Glutamatergic neuron (in vitro differentiated cells): ENCODE data around the gene APOL6. TPM values are rescaled to one million over a fixed set of nuclear protein-coding genes. Genes with fewer than 3 reads are reported as not detected.

Experiments used
- DNase-seq: peaks from one replicate; pipeline ENCODE4 v3.0.0; 2022
- H3K27ac Mint-ChIP-seq: one replicate; pipeline ENCODE4 v1.8.0; 2020; ENCODE audit warnings: mild to moderate bottlenecking, mixed read lengths, inconsistent platforms; ENCODE audit not compliant: unreplicated experiment
- H3K27me3 Mint-ChIP-seq: one replicate; pipeline ENCODE4 v1.8.0; 2020; ENCODE audit warnings: mild to moderate bottlenecking, moderate library complexity, mixed read lengths, inconsistent platforms; ENCODE audit not compliant: unreplicated experiment
- H3K36me3 Mint-ChIP-seq: one replicate; pipeline ENCODE4 v1.8.0; 2020; ENCODE audit warnings: mild to moderate bottlenecking, mixed read lengths, inconsistent platforms; ENCODE audit not compliant: unreplicated experiment
- H3K4me1 Mint-ChIP-seq: one replicate; pipeline ENCODE4 v1.8.0; 2020; ENCODE audit warnings: mild to moderate bottlenecking, low read depth, mixed read lengths, inconsistent platforms; ENCODE audit not compliant: unreplicated experiment
- H3K4me3 Mint-ChIP-seq: one replicate; pipeline ENCODE4 v1.8.0; 2020; ENCODE audit warnings: mild to moderate bottlenecking, mixed read lengths, inconsistent platforms; ENCODE audit not compliant: unreplicated experiment
- H3K9me3 Mint-ChIP-seq: one replicate; pipeline ENCODE4 v1.8.0; 2020; ENCODE audit warnings: mild to moderate bottlenecking, moderate library complexity, mixed read lengths, inconsistent platforms; ENCODE audit not compliant: unreplicated experiment
- CTCF ChIP-seq: fragments of 200-600 bp; sonication (generic); IDR thresholded peaks from one replicate; pipeline ENCODE4 v1.5.0; 2021; ENCODE audit not compliant: partially characterized antibody, unreplicated experiment
- total RNA-seq: library from RNA; stranded (reverse); fragmentation: NEBNext Ultra II Directional; extraction: Animal tissue kit (Norgen Biotek cat#: 25700); gene quantifications from one replicate; pipeline ENCODE4 v1.2.1, GENCODE V29; 2021; ENCODE audit not compliant: unreplicated experiment

The APOL6 gene
- total RNA-seq, 1 donor from 2014 or later, result not detected

GRCh38 chr22:35703861-35704584, 55.8 kb downstream of the APOL6 start:
- Mint-ChIP-seq H3K36me3 (no peaks in the 10 kb centered on the region), H3K4me3 (no peak overlapping the region), H3K9me3 (no peaks in the 10 kb centered on the region), H3K27me3 (no peaks in the 10 kb centered on the region), H3K4me1 (peaks cover 7% of the 10 kb centered on the region), H3K27ac (no peak overlapping the region)
- TF ChIP-seq CTCF, result no peak
- no peak for DNase-seq

- Mint-ChIP-seq H3K4me3 (no peak overlapping the region), H3K4me1 (peaks cover 7% of the 10 kb centered on the region), H3K36me3 (no peaks in the 10 kb centered on the region), H3K27me3 (no peaks in the 10 kb centered on the region), H3K9me3 (no peaks in the 10 kb centered on the region), H3K27ac (no peak overlapping the region)
- DNase-seq, result no peak
- TF ChIP-seq CTCF, result no peak
Observed at GRCh38 chr22:35705141-35705540, 56.9 kb downstream of the APOL6 start.

GRCh38 chr22:35708453-35708852, 60.2 kb downstream of the APOL6 start:
- no peak for TF ChIP-seq CTCF
- no peaks in the 10 kb centered on the region for H3K36me3 Mint-ChIP-seq
- peaks cover 7% of the 10 kb centered on the region for H3K4me1 Mint-ChIP-seq
- no peaks in the 10 kb centered on the region for H3K27me3 Mint-ChIP-seq
- H3K9me3 Mint-ChIP-seq, result no peaks in the 10 kb centered on the region
- H3K4me3 Mint-ChIP-seq, result no peak overlapping the region
- H3K27ac Mint-ChIP-seq, result no peak overlapping the region
- DNase-seq, result no peak

GRCh38 chr22:35708917-35709316, 60.7 kb downstream of the APOL6 start:
- Mint-ChIP-seq H3K4me3 (no peak overlapping the region), H3K27me3 (no peaks in the 10 kb centered on the region), H3K27ac (no peak overlapping the region), H3K36me3 (no peaks in the 10 kb centered on the region), H3K4me1 (peaks cover 7% of the 10 kb centered on the region), H3K9me3 (no peaks in the 10 kb centered on the region)
- no peak for TF ChIP-seq CTCF
- no peak for DNase-seq

GRCh38 chr22:35711336-35711735, 63.1 kb downstream of the APOL6 start:
- no peaks in the 10 kb centered on the region for H3K36me3 Mint-ChIP-seq
- peaks cover 2% of the 10 kb centered on the region for H3K27me3 Mint-ChIP-seq
- DNase-seq, result no peak
- H3K27ac Mint-ChIP-seq, result no peak overlapping the region
- no peaks in the 10 kb centered on the region for H3K9me3 Mint-ChIP-seq
- TF ChIP-seq CTCF, result no peak
- no peak overlapping the region for H3K4me3 Mint-ChIP-seq
- peaks cover 7% of the 10 kb centered on the region for H3K4me1 Mint-ChIP-seq
